IMR-90 (cell line): ENCODE data around the gene SRCAP. TPM values are rescaled to one million over a fixed set of nuclear protein-coding genes. Genes with fewer than 3 reads are reported as not detected.

Experiments
- ATAC-seq: fragments of 200-7000 bp; cut with Tn5 transposase; 2 replicates; pipeline ENCODE4 v1.9.1; 2020; ENCODE audit warnings: low read depth, mild to moderate bottlenecking, moderate library complexity
- BruUV-seq: library from RNA; stranded (reverse); fragments of 400-500 nt; replicated peaks from 2 replicates; lab custom pipeline; 2021; lab: Mats Ljungman, UMichigan
- CTCF ChIA-PET: fragments of 300-600 bp; formaldehyde crosslinking; extraction: SDS; loops from one replicate; lab custom pipeline; 2021; ENCODE audit warnings: antibody characterized with exemption; lab: Yijun Ruan, JAX
- POLR2A ChIA-PET: fragments of 300-600 bp; sonication (Branson Sonifier 250); formaldehyde crosslinking; loops from one replicate; lab custom pipeline; 2022; ENCODE audit warnings: antibody characterized with exemption; ENCODE audit not compliant: unreplicated experiment; lab: Charles Lee
- DNase-seq: peaks from one replicate; pipeline ENCODE4 v3.0.0; 2013
- H2AFZ ChIP-seq: replicated peaks from 2 replicates; pipeline ENCODE3; 2013; ENCODE audit warnings: low read length, mild to moderate bottlenecking; ENCODE audit not compliant: poor library complexity
- H2AK5ac ChIP-seq: 2 replicates; pipeline ENCODE4 v1.6.1; 2013; ENCODE audit warnings: low read depth, low read length, inconsistent platforms
- H2AK9ac ChIP-seq: replicated peaks from 2 replicates; pipeline ENCODE3; 2013; ENCODE audit warnings: mild to moderate bottlenecking, low read depth, low read length, moderate library complexity; ENCODE audit not compliant: poor library complexity
- H2BK120ac ChIP-seq: 2 replicates; pipeline ENCODE4 v1.6.1; 2013; ENCODE audit warnings: low read depth, low read length, inconsistent platforms
- H2BK15ac ChIP-seq: 3 replicates; pipeline ENCODE4 v1.6.1; 2013; ENCODE audit warnings: low read depth, low read length, inconsistent platforms
- H2BK20ac ChIP-seq: 2 replicates; pipeline ENCODE4 v1.6.1; 2013; ENCODE audit warnings: low read depth, mild to moderate bottlenecking, inconsistent platforms, low read length, moderate library complexity
- H2BK5ac ChIP-seq: 2 replicates; pipeline ENCODE4 v1.6.1; 2013; ENCODE audit warnings: mild to moderate bottlenecking, low read depth, low read length, inconsistent platforms; ENCODE audit not compliant: poor library complexity, severe bottlenecking
- H3K14ac ChIP-seq: replicated peaks from 2 replicates; pipeline ENCODE4 v1.6.1; 2013; ENCODE audit warnings: low read depth, low read length, inconsistent platforms
- H3K18ac ChIP-seq: 2 replicates; pipeline ENCODE4 v1.6.1; 2013; ENCODE audit warnings: low read depth, low read length, control low read depth
- H3K23ac ChIP-seq: 2 replicates; pipeline ENCODE4 v1.6.1; 2013; ENCODE audit warnings: low read depth, low read length, inconsistent platforms
- H3K27ac ChIP-seq: 2 replicates; pipeline ENCODE4 v1.5.1; 2013; ENCODE audit warnings: mild to moderate bottlenecking, control low read depth, low read length; ENCODE audit not compliant: insufficient read depth
- H3K27me3 ChIP-seq: 2 replicates; pipeline ENCODE4 v1.6.1; 2013; ENCODE audit warnings: low read length; ENCODE audit not compliant: control insufficient read depth, insufficient read depth
- H3K36me3 ChIP-seq: 2 replicates; pipeline ENCODE4 v1.6.1; 2013; ENCODE audit warnings: low read length, mixed read lengths; ENCODE audit not compliant: control insufficient read depth, insufficient read depth
- H3K4ac ChIP-seq: 2 replicates; pipeline ENCODE4 v1.6.1; 2013; ENCODE audit warnings: low read depth, low read length, inconsistent platforms
- H3K4me1 ChIP-seq: 2 replicates; pipeline ENCODE4 v1.6.1; 2013; ENCODE audit warnings: low read length, mixed read lengths; ENCODE audit not compliant: control insufficient read depth, insufficient read depth
- H3K4me2 ChIP-seq: 2 replicates; pipeline ENCODE4 v1.6.1; 2013; ENCODE audit warnings: low read depth, mild to moderate bottlenecking, control low read depth, low read length, moderate library complexity
- H3K4me3 ChIP-seq: 2 replicates; pipeline ENCODE4 v1.5.1; 2013; ENCODE audit warnings: low read depth, mild to moderate bottlenecking, control low read depth, low read length, moderate library complexity; ENCODE audit not compliant: insufficient read depth
- H3K56ac ChIP-seq: 2 replicates; pipeline ENCODE4 v1.6.1; 2013; ENCODE audit warnings: low read length, inconsistent platforms; ENCODE audit not compliant: insufficient read depth; ENCODE audit errors: extremely low read depth
- H3K79me1 ChIP-seq, 2 experiments: 2 replicates each; pipeline ENCODE4 v1.6.1; 2013; ENCODE audit warnings: low read length in 2 of 2, inconsistent platforms in 1 of 2, low read depth in 1 of 2
- H3K9ac ChIP-seq: 2 replicates; pipeline ENCODE4 v1.6.1; 2013; ENCODE audit warnings: low read depth, low read length, control low read depth
- H3K9me1 ChIP-seq: 2 replicates; pipeline ENCODE4 v1.6.1; 2013; ENCODE audit warnings: low read length, inconsistent platforms; ENCODE audit not compliant: insufficient read depth
- H3K9me3 ChIP-seq: 2 replicates; pipeline ENCODE4 v1.6.1; 2013; ENCODE audit warnings: low read length; ENCODE audit not compliant: control insufficient read depth, insufficient read depth
- H4K20me1 ChIP-seq: 2 replicates; pipeline ENCODE4 v1.6.1; 2013; ENCODE audit warnings: low read length, inconsistent platforms; ENCODE audit not compliant: insufficient read depth
- H4K5ac ChIP-seq: 2 replicates; pipeline ENCODE4 v1.6.1; 2013; ENCODE audit warnings: mild to moderate bottlenecking, low read depth, low read length, control low read depth
- H4K8ac ChIP-seq, 2 experiments: 2 replicates each; pipeline ENCODE4 v1.6.1; 2013; ENCODE audit warnings: low read depth in 2 of 2, low read length in 2 of 2, control low read depth in 1 of 2, inconsistent platforms in 1 of 2
- H4K91ac ChIP-seq: 2 replicates; pipeline ENCODE4 v1.6.1; 2013; ENCODE audit warnings: low read depth, low read length, inconsistent platforms; ENCODE audit not compliant: insufficient read depth
- BHLHE40 ChIP-seq: fragments of 150-350 bp; IDR thresholded peaks from 2 replicates; pipeline ENCODE4 v1.6.1; 2016; ENCODE audit warnings: mild to moderate bottlenecking, low read depth, low read length
- CHD1 ChIP-seq: IDR thresholded peaks from 2 replicates; pipeline ENCODE4 v1.6.1; 2012; ENCODE audit warnings: low read depth, low read length, improper control_type of control experiment
- CTCF ChIP-seq: conservative IDR thresholded peaks from 2 replicates; pipeline ENCODE4 v1.5.1; 2012; ENCODE audit warnings: mild to moderate bottlenecking, low read depth, low read length, improper control_type of control experiment
- FOS ChIP-seq: fragments of 150-350 bp; IDR thresholded peaks from 2 replicates; pipeline ENCODE4 v1.6.1; 2016; ENCODE audit warnings: low read depth, low read length
- MXI1 ChIP-seq: IDR thresholded peaks from 2 replicates; pipeline ENCODE4 v1.6.1; 2012; ENCODE audit warnings: low read depth, mild to moderate bottlenecking, low read length, moderate library complexity, borderline replicate concordance
- NFE2L2 ChIP-seq: fragments of 150-350 bp; IDR thresholded peaks from 2 replicates; pipeline ENCODE4 v1.6.1; 2016; ENCODE audit warnings: low read depth, mild to moderate bottlenecking, low read length
- POLR2A ChIP-seq: IDR thresholded peaks from 2 replicates; pipeline ENCODE4 v1.6.1; 2012; ENCODE audit warnings: mild to moderate bottlenecking, low read depth, low read length
- RAD21 ChIP-seq: IDR thresholded peaks from 2 replicates; pipeline ENCODE4 v1.6.1; 2012; ENCODE audit warnings: low read length, improper control_type of control experiment
- RFX5 ChIP-seq: IDR thresholded peaks from 2 replicates; pipeline ENCODE4 v1.8.0; 2012; ENCODE audit warnings: low read depth, mild to moderate bottlenecking, low read length, moderate library complexity
- WGBS, 2 experiments: methylation state at CpG; one replicate each; pipeline versions ENCODE4 v1.1.5 to v1.1.7; 2013; ENCODE audit warnings: missing lambda C conversion rate in 2 of 2; ENCODE audit not compliant: insufficient read length in 1 of 2; ENCODE audit errors: extremely low coverage in 2 of 2; 5-methylcytosine and 5-hydroxymethylcytosine counted together
- dilution Hi-C: fragments of 300-500 bp; cut with HindIII; formaldehyde crosslinking; loops from one replicate; pipeline ENCODE4 v1.14.3; 2018; ENCODE audit warnings: low sequenced_read_pairs; ENCODE audit not compliant: unreplicated experiment
- in situ Hi-C: fragments of 300-500 bp; cut with MboI; formaldehyde crosslinking; loops from 3 replicates; pipeline ENCODE4 v1.14.3; 2019; ENCODE audit warnings: low sequenced_read_pairs, inconsistent platforms, mixed read lengths
- intact Hi-C: fragments of 100-400 bp; cut with micrococcal nuclease; formaldehyde crosslinking; loops from 2 replicates; pipeline ENCODE4 v1.10.0; 2022
- polyA plus RNA-seq, 3 experiments: library from polyadenylated mRNA; depleted of rRNA; stranded (reverse); fragments of >200 nt; gene quantifications; 2 replicates each; pipeline ENCODE4 v1.2.3, GENCODE V29; 2012; ENCODE audit warnings: low replicate concordance in 1 of 3
- total RNA-seq: library from RNA; depleted of rRNA; stranded (reverse); fragments of >200 nt; gene quantifications from 2 replicates; pipeline ENCODE4 v1.2.3, GENCODE V29; 2012
- TF ChIP-seq, protein P1 (sequence below): fragments of 150-350 bp; IDR thresholded peaks from 2 replicates; pipeline ENCODE4 v1.6.1; 2016; ENCODE audit warnings: low read depth, mild to moderate bottlenecking, low read length, moderate library complexity, borderline replicate concordance

Gene SRCAP
- total and polyA plus RNA-seq, 2 of the 4 experiments (the other 2 are of a cell fraction), result 4.5 to 8.2 TPM

DNA sequence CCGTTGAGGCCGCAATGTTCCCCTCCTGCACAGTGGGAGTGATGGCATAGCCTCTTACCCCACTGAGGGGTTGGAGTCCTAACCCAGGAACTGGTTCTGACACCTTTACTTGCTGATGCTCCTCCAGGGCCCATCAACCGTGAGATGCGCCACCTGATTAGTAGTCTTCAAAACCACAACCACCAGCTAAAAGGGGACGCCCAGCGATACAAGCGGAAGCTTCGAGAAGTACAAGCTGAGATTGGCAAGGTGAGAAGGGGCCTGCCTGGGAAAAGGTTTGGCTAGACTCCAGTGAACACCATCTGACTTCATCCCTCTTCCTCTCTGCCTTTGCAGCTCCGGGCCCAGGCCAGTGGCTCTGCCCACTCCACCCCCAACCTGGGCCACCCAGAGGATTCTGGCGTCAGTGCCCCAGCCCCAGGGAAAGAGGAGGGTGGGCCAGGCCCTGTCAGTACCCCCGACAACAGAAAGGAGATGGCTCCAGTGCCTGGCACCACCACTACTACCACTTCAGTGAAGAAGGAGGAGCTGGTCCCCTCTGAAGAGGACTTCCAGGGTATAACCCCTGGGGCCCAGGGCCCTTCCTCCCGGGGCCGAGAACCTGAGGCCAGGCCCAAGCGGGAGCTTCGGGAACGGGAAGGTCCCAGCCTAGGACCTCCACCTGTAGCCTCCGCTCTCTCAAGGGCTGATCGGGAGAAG lies 68.9 kb downstream of the SRCAP start:
- 94% methylated on average over 6 of the region's 18 CpGs; no CpG with 5 or more reads in 1 of the 2 experiments for WGBS, 2 experiments
- intact Hi-C loops, result no loop called here

More for the DNA sequence above, 68.9 kb downstream of the SRCAP start:
- no peak overlapping the region for H3K23ac ChIP-seq
- H3K79me1 ChIP-seq, result peaks cover 17 to 68% of the 10 kb centered on the region in 2 experiments
- H2AFZ ChIP-seq, result no peak overlapping the region
- no peak overlapping the region for H3K14ac ChIP-seq
- no peak overlapping the region for H3K4me3 ChIP-seq
- H3K4me2 ChIP-seq, result no peak overlapping the region
- H3K4ac ChIP-seq, result no peak overlapping the region
- DNase-seq (no peak), ATAC-seq (no peak)
- no peak overlapping the region for H3K27ac ChIP-seq
- peak overlapping the region; percentile 15 for H2AK9ac ChIP-seq
- no peak overlapping the region for H4K8ac ChIP-seq
- H3K36me3 ChIP-seq, result peaks cover 79% of the 10 kb centered on the region
- ChIA-PET POLR2A (no interaction called here), CTCF (no interaction called here)
- no peak overlapping the region for H4K5ac ChIP-seq
- dilution Hi-C loops, result no loop called here
- peaks cover 5% of the 10 kb centered on the region for H3K4me1 ChIP-seq
- H3K9me3 ChIP-seq, result no peaks in the 10 kb centered on the region
- no peak overlapping the region for H2BK15ac ChIP-seq
- no peaks in the 10 kb centered on the region for H3K9me1 ChIP-seq
- no peak overlapping the region for H2AK5ac ChIP-seq
- H3K18ac ChIP-seq, result no peak overlapping the region
- in situ Hi-C loops, result no loop called here
- H4K91ac ChIP-seq, result no peak overlapping the region
- H3K9ac ChIP-seq, result no peak overlapping the region
- H3K27me3 ChIP-seq, result no peaks in the 10 kb centered on the region
- no TSS peak for BruUV-seq
- TF ChIP-seq CHD1 (no peak), MXI1 (no peak), FOS (no peak), NFE2L2 (no peak), RAD21 (no peak), RFX5 (no peak), CTCF (no peak), POLR2A (no peak), BHLHE40 (no peak)
- TF ChIP-seq, protein P1, sequence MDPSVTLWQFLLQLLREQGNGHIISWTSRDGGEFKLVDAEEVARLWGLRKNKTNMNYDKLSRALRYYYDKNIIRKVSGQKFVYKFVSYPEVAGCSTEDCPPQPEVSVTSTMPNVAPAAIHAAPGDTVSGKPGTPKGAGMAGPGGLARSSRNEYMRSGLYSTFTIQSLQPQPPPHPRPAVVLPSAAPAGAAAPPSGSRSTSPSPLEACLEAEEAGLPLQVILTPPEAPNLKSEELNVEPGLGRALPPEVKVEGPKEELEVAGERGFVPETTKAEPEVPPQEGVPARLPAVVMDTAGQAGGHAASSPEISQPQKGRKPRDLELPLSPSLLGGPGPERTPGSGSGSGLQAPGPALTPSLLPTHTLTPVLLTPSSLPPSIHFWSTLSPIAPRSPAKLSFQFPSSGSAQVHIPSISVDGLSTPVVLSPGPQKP, result no peak
- H2BK5ac ChIP-seq, result no peak overlapping the region
- H3K56ac ChIP-seq, result no peak overlapping the region
- H4K20me1 ChIP-seq, result peaks cover 13% of the 10 kb centered on the region
- H2BK20ac ChIP-seq, result no peak overlapping the region
- H2BK120ac ChIP-seq, result no peak overlapping the region
